ENCODE measurements around the gene POLR1A.

The POLR1A gene

DNA sequence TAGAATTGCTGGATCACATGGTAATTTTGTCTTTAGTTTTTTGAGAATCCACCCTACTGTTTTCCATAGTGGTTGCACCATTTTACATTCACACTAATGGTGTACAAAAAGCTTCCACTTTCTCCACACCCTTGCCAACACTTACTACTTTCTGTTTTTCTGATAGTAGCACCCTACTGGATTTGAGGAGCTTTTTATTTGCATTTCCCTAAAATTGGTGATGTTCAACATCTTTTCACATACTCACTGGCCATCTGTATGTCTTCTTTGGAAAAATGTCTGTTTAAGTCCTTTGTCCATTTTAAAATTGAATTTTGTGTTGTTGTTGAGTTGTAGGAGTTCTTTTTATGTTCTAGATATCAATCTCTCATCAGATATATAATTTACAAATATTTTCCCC, 3.5 kb downstream of the POLR1A start:
- H3K4me3 ChIP-seq (ENCODE audit: low read length), result no peak overlapping the region
- DNase-seq (ENCODE audit: low read depth, low spot score), result no peak

DNA sequence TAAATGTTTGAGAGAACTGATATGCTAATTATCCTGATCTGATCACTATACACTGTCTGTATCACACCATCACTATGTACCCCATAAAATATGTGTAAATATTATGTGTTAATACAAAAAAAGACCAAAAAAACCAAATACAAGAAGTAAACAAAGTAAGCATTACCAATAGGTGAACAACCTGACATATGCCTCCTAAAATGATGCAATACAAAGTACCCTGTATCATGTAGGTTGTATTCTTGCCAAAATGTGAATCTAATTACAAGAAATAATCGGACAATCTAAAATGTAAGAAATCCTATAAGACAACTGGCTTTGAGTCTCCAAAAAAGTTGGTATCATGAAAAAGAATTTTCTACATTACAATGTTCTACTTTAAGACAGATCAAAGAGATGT, 7.8 kb downstream of the POLR1A start:
- no peak for DNase-seq (ENCODE audit: low read depth, low spot score)

DNA sequence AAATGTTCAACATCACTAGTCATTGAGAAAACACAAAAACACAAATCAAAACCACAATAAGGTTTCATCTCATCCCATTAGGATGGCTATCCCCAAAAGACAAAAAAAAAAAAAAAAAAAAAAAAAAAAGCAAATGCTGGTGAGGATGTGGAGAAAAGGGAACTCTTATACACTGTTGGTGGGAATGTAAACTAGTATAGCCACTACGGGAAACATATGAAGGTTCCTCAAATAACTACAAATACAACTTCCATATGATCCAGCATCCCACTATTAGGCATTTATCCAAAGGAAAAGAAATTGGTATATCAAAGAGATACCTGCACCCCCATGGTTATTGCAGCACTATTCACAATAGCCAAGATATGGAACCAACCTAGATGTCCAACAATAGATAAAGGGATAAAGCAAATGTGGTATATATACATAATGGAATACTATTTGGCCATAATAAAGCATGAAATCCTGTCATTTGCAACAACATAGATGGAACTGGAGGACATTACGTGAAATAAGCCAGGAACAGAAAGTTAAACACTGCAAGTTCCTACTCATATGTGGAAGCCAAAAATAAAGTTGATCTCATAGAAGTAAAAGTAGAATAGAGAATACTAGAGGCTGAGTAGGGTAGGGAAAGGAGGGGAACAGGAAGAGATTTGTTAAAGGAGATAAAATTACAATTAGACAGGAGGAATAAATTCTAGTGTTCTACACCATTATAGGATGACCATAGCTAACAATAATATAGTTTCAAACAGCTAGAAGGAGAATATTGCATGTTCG, 8.4 kb downstream of the POLR1A start:
- no peak overlapping the region for H3K4me3 ChIP-seq (ENCODE audit: low read length)
- no peak for DNase-seq (ENCODE audit: low read depth, low spot score)

More for the DNA sequence above, 7.8 kb downstream of the POLR1A start:
- no peak overlapping the region for H3K4me3 ChIP-seq (ENCODE audit: low read length)

DNA sequence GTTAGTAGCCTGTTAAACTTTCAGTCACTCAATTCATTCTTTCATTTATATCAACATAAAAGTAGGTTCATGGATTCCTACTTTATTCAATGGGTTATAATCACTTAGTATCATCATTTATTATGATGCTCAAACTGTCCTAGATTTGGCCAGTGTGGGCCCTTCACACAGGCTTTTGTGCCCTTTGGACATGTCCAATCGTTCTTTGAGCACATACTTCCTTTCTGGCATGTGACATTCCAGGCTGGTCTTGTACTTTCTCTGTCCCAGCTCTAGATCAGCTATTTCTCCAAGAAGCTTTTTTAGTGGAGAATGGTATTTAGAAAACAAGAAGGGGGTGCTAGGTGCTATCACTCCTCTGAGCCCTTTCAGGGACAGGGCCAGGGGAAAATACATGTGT, 11.5 kb downstream of the POLR1A start:
- no peak overlapping the region for H3K4me3 ChIP-seq (ENCODE audit: low read length)
- DNase-seq (ENCODE audit: low read depth, low spot score), result no peak

DNA sequence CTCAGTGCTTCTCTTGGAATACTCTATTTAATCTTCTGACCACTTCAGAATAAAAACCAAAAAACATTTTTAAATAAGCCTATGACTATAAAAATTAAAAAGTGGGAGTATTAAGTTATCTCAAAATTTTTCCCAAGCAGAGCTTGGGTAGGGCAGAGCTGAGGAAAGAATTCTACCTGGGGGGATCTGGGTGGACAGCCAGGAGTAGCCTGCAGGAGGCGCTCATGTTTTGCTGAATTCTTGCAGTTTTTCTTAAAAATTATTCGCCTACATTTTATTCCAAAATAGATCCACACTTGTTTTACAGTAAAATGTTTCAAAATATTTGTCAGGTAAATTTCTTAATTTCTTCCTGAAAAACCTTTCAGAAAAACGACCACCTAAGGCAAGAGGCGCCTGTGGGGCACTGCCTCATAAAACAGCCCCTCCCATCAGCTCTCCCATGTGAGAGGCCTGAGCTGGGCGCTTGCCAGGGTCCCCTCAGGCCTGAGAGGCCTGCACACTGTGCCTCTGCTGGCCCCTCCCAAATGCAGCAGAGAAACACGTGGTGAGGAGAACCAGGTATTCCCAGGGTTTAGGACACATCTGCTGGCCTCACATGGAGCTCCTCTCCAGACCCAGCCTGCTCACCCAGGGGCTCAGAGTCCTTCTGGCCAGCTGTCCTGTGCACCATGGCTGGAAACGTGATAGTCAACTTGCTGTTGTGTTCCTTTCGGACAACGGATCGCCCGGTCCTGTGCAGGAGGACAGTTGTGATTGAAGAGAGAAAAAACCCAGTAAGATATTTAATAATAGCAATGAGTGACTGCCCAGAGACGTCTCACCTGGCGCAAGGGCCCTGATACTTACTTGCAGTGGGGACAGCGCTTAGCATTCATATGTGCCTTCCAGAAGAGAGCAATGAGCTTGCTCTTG, 17.5 kb downstream of the POLR1A start:
- no peak overlapping the region for H3K4me3 ChIP-seq (ENCODE audit: low read length)
- no peak for DNase-seq (ENCODE audit: low read depth, low spot score)

DNA sequence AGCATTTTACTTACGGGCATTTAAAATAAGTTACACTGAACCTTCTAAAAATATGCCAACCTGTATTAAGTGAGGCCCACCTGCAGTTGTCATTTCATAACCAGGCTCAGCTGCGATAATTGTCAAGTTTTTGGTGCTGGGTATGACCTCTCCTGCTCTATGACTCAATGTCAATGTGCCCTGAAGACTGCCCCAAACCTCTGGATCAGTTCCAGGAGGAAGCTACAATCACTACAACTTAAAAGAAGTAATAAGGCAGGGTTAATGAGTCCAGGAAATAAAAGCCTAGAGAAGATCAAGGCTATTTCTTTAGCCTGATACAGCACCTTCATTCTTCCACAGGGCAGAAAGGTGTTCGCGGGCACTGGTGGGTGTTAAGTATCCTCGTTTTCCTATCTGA, 22.9 kb downstream of the POLR1A start:
- DNase-seq (ENCODE audit: low read depth, low spot score), result no peak
- no peak overlapping the region for H3K4me3 ChIP-seq (ENCODE audit: low read length)

DNA sequence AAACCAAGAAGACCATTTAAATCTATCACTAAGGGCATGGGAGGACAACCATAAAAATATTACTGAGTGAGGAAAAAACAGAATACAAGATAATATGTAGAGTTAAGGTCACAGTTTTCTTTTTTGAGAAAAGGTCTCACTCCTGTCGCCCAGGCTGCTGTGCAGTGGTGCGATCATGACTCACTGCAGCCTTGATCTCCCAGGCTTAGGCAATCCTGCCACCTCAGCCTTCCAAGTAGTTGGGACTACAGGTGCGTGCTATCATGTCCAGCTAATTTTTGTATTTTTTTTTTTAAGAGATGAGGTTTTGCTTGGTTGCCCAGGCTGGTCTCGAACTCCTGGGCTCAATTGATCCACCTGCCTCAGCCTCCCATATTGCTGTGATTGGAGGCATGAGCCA, 24.0 kb downstream of the POLR1A start:
- DNase-seq (ENCODE audit: low read depth, low spot score), result no peak
- H3K4me3 ChIP-seq (ENCODE audit: low read length), result no peak overlapping the region

DNA sequence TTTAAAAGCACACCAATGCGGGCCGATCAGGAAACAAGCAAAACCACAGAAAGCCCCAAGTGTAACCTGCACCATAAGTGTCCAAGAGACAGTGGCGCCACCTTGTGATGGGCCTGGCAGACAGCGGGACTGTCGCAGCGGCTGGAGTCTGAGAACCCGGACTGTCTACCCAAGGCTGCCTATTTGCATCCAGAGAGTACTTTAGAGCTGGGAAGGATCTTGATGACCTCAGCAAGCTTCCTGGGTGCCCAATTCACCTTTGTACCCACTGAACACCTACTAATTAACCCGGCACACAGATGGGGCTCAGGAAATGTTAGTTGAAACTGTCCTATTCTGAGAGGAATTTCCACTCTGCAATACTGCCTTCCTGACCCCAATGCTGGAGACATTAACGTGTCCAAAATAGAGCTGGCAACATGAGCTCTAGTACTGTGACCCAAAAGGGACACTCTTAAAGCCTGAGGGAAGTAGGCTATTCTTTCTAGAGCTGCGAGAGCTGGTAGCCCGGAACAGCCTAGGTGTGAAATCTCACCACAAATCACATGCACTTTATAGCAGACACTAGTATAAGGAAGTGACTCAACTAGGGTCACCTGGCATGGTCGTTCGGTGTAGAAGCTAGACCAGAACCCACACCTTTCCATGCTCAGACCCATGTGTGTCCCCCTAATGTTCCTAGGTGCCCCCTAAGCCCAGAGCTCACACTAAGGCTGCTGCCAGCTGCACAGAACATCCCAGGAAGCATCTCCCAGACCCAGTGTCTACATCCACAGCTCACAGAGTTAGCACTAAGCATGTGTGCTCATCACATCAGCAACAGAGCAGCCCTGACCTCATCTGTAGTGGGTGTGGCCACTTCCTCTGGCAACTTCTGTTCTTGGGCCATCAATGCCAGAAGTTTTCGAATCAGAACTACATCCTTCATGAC, 25.4 kb downstream of the POLR1A start:
- peak; percentile 60 for DNase-seq (ENCODE audit: low read depth, low spot score)

DNA sequence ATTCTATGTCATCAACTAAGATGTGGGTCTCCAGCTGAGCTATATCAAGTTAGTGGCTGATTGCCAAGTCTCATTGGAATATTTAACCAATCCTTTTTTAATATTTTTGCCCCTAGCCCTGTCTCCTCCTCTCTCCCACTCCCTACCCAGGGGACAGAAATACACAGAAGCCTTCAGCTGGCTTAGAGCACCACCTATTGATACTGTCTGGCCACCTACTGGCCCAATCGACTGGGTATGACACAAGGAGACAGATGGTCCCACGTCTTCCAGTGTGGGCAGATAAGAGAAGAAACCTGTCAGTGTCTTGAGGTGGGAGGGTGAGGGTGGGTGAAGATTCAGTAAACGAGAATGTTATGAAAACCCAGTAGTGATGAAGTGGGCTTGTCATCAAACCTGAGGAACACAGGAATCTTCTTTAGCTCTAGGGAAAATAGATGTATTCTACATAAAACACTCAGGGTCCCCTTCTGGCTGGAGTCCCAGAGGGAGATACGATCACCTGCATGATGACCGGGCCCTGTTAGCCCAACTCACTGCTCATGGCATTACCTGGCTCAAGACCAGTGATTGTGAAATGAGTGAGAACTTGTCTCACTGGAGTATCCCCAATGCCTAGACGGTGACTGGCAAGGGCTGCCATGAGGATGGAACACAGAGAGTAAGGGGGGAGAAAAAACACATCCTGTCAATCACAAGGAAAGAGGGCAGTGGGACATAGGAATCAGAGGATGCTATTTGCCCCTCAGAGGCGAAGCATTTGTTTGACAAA, 26.7 kb downstream of the POLR1A start:
- peak; percentile 9 for DNase-seq (ENCODE audit: low read depth, low spot score)
- no peak overlapping the region for H3K4me3 ChIP-seq (ENCODE audit: low read length)

More for the DNA sequence above, 25.4 kb downstream of the POLR1A start:
- no peak overlapping the region for H3K4me3 ChIP-seq (ENCODE audit: low read length)

DNA sequence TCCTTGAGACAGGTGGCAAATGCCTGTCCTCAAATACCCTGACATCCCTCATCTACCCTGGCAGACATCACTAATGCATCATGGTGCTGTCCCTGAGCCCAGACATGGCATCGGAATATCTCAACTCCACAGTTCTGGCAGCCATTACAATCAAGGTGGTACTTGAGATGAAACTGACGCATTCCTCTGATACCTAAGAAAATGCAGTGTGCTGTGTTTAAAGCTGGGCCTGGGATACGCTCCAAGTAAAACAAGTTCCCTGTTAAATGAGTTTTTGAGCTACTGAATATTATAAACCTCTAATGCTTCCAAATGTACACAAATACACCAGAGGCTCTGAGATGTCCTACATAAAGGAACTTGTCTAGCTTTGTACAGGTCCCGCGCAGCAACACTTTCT, 29.8 kb downstream of the POLR1A start:
- no peak overlapping the region for H3K4me3 ChIP-seq (ENCODE audit: low read length)
- no peak for DNase-seq (ENCODE audit: low read depth, low spot score)

DNA sequence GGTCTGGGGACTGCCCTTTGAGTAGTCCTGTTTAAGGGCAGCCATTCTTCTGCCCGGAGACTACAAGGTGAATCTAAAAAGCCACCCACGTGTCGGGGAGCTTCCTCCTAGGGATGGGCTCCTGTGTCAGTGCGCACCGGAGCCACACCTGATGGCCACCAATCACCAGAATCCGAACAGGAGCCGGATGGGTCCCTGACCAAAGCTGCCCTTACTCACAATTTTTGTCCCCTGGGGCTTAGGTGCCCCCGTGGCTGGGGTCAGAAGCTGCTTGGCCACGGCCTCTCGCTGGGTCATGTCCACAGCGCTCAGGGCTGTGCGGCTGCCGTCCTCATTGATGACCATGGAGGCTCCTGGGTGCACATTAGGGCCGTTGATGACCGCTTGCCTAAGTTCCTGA, 30.9 kb downstream of the POLR1A start:
- H3K4me3 ChIP-seq (ENCODE audit: low read length), result no peak overlapping the region
- DNase-seq (ENCODE audit: low read depth, low spot score), result no peak

DNA sequence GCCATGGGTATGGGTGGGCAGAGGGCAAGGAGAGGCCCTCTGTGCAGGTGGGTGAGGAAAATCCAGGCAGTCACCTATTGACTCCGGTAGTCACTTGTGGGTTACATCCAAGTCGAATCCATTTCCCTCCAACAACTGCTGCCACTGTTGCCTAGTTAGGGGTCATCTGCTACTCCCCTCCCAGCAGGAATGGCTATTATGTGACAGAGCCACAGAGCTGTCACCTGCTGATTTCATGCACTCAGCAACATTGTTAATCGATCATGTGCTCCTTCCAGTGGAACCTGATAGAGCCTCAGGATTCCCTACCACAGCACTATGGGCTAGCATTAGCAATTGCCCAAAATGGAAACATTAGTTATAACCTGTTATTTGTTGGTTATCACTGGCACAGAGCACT, 31.4 kb downstream of the POLR1A start:
- DNase-seq (ENCODE audit: low read depth, low spot score), result no peak
- no peak overlapping the region for H3K4me3 ChIP-seq (ENCODE audit: low read length)

DNA sequence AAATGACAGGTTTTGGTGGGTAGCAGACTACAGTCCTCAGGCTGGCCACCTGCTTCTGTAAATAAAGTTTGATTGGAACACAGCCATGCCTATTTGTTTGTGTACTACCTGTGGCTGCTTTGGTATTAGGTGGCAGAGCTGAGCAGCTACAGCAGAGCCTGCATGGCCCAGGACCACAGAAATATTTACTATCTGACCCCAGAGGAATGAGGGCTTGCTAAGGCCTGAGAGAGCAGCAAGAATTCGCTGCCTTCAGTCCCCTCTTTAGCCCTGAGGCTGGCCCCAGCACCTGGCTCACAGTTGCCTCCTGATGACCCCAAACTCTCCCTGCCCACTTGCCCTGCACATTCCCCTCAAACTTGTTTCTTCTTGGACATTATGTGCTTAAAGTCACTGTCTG, 32.5 kb downstream of the POLR1A start:
- no peak for DNase-seq (ENCODE audit: low read depth, low spot score)
- H3K4me3 ChIP-seq (ENCODE audit: low read length), result no peak overlapping the region

DNA sequence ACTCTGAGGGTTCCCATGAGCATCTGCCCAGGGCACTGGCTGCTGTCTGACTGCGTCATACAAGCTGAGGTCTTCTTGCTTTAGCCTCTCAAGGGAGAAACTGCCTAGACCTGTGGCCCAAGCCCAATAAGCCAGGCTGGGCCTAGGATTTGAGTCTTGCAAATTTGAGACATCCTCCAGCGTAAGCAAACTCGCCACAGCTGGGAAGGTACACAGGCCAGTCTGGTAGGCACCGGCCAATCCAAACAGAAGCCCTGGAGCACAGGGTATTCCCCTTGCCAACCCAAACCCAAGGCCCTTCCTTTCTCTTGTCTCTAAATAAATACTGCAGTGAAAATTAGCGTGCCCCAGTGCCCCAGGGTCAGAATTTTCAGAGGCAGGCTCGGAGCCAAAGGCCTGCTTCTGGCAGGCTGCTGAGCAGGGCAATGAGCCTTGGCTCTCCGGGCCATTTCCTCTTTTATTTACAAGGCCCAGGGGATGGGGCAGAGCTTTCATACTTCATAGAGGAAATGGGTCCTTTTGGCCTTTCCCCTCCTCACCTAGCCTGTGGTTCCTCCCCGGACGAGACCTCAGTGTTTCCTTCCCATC, 33.3 kb downstream of the POLR1A start:
- H3K4me3 ChIP-seq (ENCODE audit: low read length), result no peak overlapping the region
- DNase-seq (ENCODE audit: low read depth, low spot score), result no peak

DNA sequence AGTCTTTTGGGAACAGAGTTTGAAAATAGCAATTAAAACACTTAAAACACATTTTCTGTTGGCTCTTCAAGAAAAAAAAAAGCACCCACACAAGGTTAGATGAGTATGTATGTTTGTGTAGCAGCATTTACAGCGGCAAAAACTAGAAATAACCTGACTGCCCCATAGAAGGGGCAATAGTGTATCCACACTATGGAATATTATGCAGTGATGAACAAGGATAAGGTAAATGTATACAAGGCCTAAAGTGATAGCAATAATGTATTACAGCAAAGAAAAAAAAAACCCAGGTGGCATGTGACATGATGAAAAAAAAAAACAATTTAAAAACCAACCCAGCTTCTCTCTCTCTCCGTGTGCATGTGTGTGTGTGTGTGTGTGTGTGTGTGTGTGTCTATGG, 34.8 kb downstream of the POLR1A start:
- DNase-seq (ENCODE audit: low read depth, low spot score), result no peak
- H3K4me3 ChIP-seq (ENCODE audit: low read length), result no peak overlapping the region

DNA sequence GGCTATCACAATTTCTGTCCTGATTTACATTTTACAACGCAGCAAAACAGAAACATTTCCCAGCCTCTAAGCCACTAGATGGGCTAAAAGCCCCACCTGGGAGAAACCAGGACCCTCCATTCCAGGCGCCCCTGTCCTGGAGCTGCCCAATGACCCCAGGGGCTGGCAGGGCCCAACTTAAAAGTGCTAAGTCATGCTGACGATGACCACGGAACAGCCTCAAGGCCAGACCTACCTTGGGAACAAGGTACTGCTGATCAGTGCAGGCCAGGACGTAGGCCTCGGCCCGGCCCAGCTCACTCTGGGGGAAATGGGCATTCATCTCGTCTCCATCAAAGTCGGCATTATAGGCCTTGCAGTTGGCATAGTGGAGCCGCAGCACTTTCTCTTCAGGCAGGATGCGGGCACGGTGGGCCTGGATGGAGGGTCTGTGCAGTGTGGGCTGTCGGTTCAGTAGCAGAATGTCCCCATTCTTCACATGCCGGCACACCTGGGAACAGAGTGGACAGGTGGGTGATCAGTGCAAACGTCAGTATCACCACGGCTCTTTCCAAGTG, 35.8 kb downstream of the POLR1A start:
- no peak overlapping the region for H3K4me3 ChIP-seq (ENCODE audit: low read length)
- no peak for DNase-seq (ENCODE audit: low read depth, low spot score)

DNA sequence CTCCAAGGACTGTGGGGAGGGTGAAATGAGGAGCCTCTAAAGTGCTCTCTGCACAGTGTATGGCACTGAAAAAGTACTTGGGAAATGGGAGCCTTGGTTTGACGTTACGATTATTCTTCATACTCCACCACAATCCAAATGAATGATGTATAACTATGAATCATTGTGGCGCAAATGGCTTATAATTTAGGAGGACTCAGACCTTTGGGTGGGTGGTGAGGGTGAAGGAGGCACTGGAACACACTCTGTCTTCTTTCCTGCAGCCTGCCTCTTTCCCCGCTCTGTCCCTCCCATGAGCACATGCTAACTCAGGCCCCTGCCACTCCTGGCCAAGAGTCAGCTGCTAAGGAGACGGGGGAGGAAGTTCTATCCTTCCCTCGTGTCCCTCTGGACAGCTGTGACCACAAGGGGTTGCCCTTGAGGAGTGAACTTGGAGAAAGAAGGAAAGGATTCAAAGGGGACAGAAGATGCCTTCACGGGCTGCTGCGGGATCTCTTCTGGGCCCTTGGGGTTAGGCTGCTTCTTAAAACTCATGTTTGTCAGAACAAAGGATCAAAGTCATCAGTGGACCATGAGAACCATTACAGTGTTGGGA, 36.5 kb downstream of the POLR1A start:
- no peak for DNase-seq (ENCODE audit: low read depth, low spot score)
- no peak overlapping the region for H3K4me3 ChIP-seq (ENCODE audit: low read length)

DNA sequence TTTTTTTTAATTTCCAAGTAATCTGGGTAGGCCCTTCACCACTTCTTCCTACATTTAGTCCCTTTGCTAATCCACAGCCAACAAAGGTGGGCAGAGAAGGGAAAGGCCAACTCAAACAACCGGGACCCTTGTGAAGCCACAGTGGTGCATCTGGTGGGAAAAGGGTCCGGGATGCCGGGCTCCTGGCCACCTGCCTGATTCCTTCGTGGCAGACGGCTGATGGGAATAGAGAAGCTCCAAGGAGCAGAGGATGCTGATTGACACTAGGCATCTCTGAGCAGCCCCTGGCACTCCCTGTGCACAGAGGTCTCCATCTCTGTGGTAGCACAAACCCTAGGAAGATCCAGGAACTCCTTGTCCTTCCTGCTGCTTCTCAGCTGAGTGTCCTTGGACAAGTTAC, 37.0 kb downstream of the POLR1A start:
- no peak for DNase-seq (ENCODE audit: low read depth, low spot score)
- no peak overlapping the region for H3K4me3 ChIP-seq (ENCODE audit: low read length)
